Measurements from ENCODE around the gene ZDHHC24. TPM values are rescaled to one million over a fixed set of nuclear protein-coding genes. Genes with fewer than 3 reads are reported as not detected.

The ZDHHC24 gene
- total RNA-seq, 2 donors from 2014 or later = 10.9 to 16.5 TPM

DNA sequence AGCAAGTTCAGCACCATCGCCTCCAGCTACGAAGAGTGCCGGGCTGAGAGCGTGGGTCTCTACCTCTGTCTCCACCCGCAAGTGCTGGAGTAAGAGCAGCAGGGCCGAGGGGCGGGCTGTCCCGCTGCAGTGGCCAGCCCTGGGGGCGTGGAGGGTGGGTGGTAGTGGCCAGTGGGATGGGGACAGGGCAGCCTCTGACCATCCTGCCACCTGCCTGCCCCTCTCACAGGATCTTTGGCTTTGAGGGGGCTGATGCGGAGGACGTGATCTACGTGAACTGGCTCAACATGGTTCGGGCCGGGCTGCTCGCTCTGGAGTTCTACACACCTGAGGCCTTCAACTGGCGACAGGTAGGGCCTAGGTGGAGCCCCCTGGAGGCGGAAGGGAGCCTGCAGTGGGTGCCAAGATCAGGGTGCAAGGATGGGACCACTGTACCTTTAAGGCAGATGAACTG is 50.4 kb downstream of the ZDHHC24 start:
- Histone ChIP-seq H3K36me3 (peaks cover 6% of the 10 kb centered on the region), H3K9me3 (no peaks in the 10 kb centered on the region), H3K27me3 (no peaks in the 10 kb centered on the region), H3K27ac (no peak overlapping the region), H3K4me3 (no peak overlapping the region), H3K4me1 (no peaks in the 10 kb centered on the region)
- no peak for DNase-seq (ENCODE audit: low spot score)
- TF ChIP-seq CTCF (IDR thresholded peaks at IDR 0.05) = no peak

DNA sequence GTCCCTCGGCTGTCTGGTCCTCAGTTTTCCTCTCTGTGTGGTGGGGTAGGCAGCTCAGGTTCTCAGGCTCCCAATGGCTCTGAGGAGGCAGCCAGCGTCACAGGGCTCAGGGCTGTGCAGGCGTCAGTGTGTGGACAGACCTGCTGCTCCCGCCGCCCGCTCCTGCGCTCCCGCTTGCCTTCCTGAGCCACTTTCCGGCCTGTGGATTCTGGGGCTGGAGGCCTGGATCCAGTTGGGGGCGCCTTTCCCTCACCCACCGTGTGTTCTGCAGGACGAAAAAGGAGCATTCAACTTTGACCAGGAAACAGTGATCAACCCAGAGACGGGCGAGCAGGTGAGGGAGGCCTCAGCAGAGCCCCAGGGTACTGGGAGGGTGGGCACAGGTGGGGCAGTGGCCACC is 50.9 kb downstream of the ZDHHC24 start:
- H3K4me1 ChIP-seq = no peaks in the 10 kb centered on the region
- H3K36me3 ChIP-seq = peaks cover 6% of the 10 kb centered on the region
- H3K27ac ChIP-seq = no peak overlapping the region
- TF ChIP-seq CTCF (IDR thresholded peaks at IDR 0.05) = no peak
- H3K9me3 ChIP-seq = no peaks in the 10 kb centered on the region
- no peak for DNase-seq (ENCODE audit: low spot score)
- H3K4me3 ChIP-seq = no peak overlapping the region
- H3K27me3 ChIP-seq = no peaks in the 10 kb centered on the region

DNA sequence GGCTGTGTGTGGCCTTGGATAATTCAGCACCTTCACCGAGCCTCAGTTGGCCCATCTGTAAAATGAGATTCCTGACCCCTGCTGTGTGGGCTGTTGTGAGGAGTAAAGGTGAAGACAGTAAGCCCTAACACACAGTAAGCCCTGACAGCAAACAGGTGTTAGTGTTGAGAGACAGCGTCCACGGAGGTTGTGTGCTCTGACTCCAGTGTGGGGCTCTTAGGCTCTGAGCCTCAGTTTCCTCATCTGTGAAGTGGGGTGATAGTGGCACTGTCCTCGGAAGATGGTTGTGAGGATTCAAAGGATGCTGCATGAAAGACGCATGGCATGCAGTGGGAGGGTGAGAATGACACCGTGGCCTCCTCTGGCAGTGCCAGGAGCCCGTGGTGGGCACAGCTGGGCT is 51.4 kb downstream of the ZDHHC24 start:
- no peaks in the 10 kb centered on the region for H3K9me3 ChIP-seq
- no peaks in the 10 kb centered on the region for H3K4me1 ChIP-seq
- no peaks in the 10 kb centered on the region for H3K27me3 ChIP-seq
- no peak for TF ChIP-seq CTCF (IDR thresholded peaks at IDR 0.05)
- H3K27ac ChIP-seq = no peak overlapping the region
- H3K4me3 ChIP-seq = no peak overlapping the region
- DNase-seq (ENCODE audit: low spot score) = no peak
- H3K36me3 ChIP-seq = peaks cover 6% of the 10 kb centered on the region

DNA sequence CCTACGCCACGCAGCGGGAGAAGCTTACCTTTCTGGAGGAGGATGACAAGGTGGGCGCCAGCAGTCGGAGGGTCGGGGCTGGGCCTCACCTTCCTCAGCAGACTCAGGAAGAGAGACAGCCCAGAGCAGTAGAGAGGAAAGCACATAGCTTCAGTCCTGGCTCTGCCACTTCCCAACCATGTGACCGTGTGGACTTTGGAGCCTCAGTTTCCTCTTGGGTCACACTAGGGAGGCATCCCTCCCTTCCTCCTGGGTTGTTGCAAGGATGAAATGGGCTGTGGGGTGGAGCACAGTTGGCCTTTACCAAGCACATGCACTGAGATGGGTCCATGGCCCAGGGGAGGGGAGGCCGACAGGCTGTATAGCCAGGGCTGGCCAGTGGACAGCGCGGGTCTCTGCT is 52.7 kb downstream of the ZDHHC24 start:
- Histone ChIP-seq H3K36me3 (peaks cover 6% of the 10 kb centered on the region), H3K9me3 (no peaks in the 10 kb centered on the region), H3K4me3 (no peak overlapping the region), H3K27me3 (no peaks in the 10 kb centered on the region), H3K4me1 (no peaks in the 10 kb centered on the region), H3K27ac (no peak overlapping the region)
- DNase-seq (ENCODE audit: low spot score) = no peak
- no peak for TF ChIP-seq CTCF (IDR thresholded peaks at IDR 0.05)

DNA sequence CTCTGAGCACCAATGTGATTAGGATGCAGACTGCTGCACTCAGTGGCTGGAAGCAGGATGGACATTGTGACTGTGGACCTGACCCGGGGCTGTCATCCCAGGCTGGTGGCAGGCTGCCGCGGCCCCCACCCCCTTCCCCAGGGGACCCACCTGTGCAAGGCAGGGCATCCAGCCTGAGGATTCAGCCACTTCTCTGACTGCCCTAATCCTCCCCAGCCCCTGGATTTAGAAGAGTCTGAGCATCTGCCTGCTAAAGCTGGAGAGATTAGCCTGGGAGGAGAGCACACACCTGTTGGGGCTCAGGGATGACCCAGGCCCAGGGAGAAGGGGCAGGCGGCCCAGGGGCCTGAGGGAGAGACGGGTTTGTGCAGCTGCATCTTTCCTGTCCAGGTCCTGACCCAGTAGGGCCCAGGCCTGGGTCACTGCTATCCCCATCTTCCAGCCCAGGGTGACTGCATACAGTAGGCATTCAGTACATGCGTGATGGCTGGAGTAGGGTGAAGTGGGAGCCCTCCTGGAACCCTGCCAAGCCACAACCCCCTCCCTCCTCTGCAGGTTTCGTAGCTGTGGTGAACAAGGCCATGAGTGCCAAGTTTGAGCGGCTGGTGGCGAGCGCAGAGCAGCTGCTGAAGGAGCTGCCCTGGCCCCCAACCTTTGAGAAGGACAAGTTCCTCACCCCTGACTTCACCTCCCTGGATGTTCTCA is 53.5 kb downstream of the ZDHHC24 start:
- no peak for TF ChIP-seq CTCF (IDR thresholded peaks at IDR 0.05)
- Histone ChIP-seq H3K36me3 (peaks cover 6% of the 10 kb centered on the region), H3K4me3 (no peak overlapping the region), H3K4me1 (no peaks in the 10 kb centered on the region), H3K27me3 (no peaks in the 10 kb centered on the region), H3K9me3 (no peaks in the 10 kb centered on the region), H3K27ac (no peak overlapping the region)
- no peak for DNase-seq (ENCODE audit: low spot score)
